COR-L47 (cell line): Measurements from ENCODE around the gene DRAP1.

Experiments used
- DNase-seq: peaks from one replicate; lab custom pipeline; 2025; lab: John Stamatoyannopoulos, UW

Gene DRAP1

DNA sequence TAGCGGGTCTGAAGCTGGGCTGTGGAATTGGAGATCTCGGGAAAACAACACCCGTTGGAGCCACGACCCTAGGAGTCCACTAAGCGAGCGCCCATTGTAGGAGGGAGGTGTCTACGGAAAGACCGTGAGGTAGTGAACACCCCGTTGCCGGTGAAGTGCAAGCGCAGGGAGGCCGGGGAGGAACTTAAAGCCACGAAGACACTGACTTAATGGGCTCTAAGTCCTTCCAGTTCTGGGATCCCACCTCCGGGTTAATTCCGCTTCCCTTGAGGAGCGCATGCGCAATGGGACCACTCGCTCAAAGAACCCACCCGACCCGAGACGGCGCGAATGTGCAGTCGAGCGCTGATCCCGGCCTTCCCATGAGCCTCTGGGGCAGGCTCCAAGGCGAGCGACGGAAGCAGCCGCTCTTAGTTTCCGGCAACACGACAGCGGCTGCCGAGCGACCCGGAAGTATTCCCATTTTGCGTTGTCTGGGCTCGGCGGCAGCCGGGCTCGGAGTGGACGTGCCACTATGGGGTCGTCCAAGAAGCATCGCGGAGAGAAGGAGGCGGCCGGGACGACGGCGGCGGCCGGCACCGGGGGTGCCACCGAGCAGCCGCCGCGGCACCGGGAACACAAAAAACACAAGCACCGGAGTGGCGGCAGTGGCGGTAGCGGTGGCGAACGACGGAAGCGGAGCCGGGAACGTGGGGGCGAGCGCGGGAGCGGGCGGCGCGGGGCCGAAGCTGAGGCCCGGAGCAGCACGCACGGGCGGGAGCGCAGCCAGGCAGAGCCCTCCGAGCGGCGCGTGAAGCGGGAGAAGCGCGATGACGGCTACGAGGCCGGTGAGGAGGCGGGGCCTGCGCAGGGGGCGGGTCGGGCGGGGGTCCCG lies 42.3 kb downstream of the DRAP1 start, which contains the start of gene SART1:
Gene SART1 (plus strand): TSS at position 468 of the 874 bp plus-strand sequence. CDS start 47 bp downstream, at position 515.
- DNase-seq: peak; percentile 97

DNA sequence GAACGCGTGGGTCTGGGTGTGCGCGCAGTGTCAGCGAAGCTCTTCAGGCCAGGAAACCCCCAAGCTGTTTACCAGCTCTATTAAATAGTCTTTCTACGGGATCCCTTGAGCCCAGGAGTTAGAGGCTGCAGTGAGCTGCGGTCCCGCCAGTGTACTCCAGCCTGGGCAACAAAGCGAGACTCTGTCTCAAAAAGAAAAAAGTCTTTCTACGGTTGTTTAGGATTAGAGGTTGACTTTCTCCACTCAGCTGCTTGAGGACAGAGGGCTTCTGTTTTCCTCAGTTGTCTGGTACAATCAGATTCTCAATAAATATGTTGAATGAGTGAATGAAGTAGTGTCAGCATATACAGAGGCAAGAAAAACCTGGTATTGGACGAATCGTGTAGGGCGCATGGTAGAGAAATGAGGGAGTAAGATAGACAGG lies 42.9 kb downstream of the DRAP1 start:
- DNase-seq: no peak

DNA sequence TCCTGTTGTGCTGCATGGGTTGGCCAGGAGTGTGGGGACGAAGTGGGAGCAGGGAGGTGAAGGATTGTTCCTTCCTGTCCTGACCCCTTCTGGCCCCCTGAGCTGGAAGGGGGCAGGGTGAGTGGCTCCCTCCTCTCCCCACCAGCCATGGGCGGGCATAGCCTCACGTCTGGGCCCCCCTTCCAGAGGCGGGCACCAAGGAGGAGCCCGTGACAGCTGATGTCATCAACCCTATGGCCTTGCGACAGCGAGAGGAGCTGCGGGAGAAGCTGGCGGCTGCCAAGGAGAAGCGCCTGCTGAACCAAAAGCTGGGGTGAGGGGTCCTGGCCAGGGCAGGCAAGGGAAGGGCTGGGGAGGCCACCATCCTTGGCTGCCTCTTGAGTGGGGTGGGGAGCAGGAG lies 45.7 kb downstream of the DRAP1 start:
- DNase-seq: no peak

DNA sequence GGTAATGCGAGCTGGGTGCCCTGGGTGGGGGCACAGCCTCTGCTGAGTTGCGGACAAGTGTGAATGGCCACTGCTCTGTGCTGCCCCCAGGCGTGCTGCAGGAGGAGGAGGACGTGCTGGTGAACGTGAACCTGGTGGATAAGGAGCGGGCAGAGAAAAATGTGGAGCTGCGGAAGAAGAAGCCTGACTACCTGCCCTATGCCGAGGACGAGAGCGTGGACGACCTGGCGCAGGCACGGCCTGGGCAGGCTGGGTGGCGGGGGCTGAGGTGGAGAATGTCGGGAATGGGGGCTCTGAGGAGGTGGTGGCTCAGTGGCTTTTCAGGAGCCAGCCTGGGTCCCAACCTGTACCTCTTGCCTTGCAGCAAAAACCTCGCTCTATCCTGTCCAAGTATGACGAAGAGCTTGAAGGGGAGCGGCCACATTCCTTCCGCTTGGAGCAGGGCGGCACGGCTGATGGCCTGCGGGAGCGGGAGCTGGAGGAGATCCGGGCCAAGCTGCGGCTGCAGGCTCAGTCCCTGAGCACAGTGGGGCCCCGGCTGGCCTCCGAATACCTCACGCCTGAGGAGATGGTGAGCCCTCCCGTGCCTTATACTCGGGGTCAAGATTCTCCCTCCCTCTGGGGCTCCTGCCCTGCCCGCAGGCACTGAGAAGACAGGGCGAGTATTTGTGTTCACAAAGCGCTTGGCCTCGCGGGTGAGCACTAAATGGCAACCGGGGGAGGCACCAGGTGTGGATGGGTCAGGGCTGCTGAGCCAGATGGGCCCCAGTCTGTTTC lies 46.9 kb downstream of the DRAP1 start:
- no peak for DNase-seq

DNA sequence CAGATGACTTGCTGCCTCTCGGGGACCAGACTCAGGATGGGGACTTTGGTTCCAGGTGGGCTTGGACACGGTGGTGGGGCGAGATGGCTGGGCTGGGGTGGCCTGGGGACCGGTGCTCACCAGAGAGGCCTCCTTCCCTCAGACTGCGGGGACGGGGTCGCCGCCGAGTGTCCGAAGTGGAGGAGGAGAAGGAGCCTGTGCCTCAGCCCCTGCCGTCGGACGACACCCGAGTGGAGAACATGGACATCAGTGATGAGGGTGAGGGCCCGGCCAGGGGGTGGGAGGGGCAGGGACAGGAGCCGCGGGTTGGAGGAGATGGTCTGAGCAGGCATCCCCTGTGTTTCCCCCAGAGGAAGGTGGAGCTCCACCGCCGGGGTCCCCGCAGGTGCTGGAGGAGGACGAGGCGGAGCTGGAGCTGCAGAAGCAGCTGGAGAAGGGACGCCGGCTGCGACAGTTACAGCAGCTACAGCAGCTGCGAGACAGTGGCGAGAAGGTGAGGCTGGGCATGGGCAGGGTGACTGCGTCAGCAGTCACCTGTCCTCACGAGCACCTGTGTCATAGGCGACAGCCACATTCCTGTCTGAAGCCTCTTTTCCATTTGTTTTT lies 48.2 kb downstream of the DRAP1 start:
- no peak for DNase-seq

DNA sequence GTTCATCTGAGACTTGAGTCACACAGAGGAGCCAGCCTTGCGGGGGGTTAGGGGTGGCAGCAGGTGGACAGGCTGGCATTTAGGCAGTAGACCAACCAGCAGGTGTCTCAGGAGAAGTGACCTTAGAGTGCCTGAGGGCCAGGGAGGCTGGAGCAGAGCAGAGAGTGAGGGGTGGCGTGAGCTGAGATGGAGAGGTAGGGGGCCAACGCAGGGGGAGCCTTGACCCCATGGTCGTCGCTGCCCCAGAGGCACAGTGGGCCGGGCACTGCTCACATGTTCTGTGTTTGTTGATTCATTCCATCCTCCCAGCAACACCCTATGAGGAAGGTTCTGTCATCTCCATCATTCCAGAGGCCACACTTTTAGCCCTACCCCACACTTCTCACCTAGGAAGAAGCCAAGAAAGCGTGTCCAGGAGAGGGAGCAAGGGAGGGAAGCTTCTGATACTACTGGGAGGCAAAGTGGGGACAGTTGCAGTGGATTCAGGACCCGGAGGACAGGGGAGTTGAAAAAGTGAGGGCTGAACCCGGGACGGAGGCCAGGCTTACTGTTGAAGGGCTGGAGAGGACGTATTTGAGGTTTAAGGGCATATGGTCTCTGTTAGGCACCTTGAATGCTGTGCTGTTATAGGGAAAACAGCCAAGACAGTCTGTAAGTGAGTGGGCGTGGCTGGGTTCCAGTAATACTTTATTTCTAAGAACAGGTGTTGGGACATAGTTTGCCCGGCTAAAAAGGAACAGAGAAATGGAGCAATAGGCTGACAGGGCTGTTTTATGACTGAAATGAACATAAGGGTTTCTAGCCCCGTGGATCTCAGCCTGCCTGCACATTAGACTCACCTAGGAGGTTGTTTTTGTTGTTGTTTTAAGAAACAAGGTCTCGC lies 49.6 kb downstream of the DRAP1 start:
- DNase-seq: no peak
